ENCODE data around the gene LNX1. TPM values are rescaled to one million over a fixed set of nuclear protein-coding genes. Genes with fewer than 3 reads are reported as not detected.

LNX1 gene
- total and polyA plus RNA-seq, 2 of the 8 experiments (the other 6 are each of a cell fraction or from before 2014, with no cell fraction given), result 2.7 to 3.8 TPM

DNA sequence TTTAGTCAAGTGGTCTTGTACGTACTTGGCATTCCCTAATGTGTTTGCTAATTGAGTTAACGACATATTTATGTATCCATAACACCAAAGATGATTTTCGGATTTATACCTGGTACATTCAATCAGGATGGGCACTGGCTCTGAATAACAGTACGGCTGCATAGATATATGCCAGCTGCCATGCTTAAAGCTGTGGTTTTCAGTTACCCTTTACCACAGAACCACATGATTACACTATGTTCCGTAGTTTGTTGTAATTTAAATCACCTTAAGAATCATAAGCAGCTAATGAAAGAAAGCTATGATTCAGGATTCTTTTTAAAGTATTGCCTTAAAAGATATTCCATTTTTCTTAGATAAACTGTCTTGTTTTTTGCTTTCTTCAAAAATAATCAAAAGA lies 160.2 kb downstream of the LNX1 start:
- no peak overlapping the region for H2BK120ac ChIP-seq (replicated peaks; ENCODE audit: low read depth, low read length)
- H3K23me2 ChIP-seq (ENCODE audit: low read depth, low read length), result no peaks in the 10 kb centered on the region
- no peaks in the 10 kb centered on the region for H4K20me1 ChIP-seq (replicated peaks in 1 of 2; ENCODE audit: control insufficient read depth in 1 of 2, insufficient read depth in 2 of 2, low read length in 2 of 2)
- no peak overlapping the region for H2AK5ac ChIP-seq (ENCODE audit: low read depth, low read length)
- H3K56ac ChIP-seq (replicated peaks; ENCODE audit: insufficient read length, low read depth, low read length), result no peak overlapping the region
- no peak overlapping the region for H2BK5ac ChIP-seq (ENCODE audit: low read depth, low read length)
- no peak overlapping the region for H2BK20ac ChIP-seq (ENCODE audit: low read length)
- H3K4ac ChIP-seq (replicated peaks; ENCODE audit: insufficient read length, low read depth, low read length), result no peak overlapping the region
- ChIA-PET CTCF (ENCODE audit: partially characterized antibody) (interaction anchor here (0.6 to 1.1 kb wide), 2 partner anchors 20 to 60 kb away, joined by 3 to 6 read pairs; no protein-coding TSS in a partner anchor), POLR2A (ENCODE audit: partially characterized antibody) (interaction anchor here (0.7 kb wide), 1 partner anchor 54 kb away, joined by 3 read pairs; the partner anchor contains the start of gene FIP1L1)
- no peak for DNase-seq (ENCODE audit: low read depth in 1 of 2, low spot score in 2 of 2)
- peaks cover 0 to 43% (median 13%) of the 10 kb centered on the region in 4 experiments; a peak in 6 of 8 replicates for H3K36me3 ChIP-seq (ENCODE audit: control insufficient read depth in 2 of 4, insufficient read depth in 4 of 4, low read length in 3 of 4)
- no peaks in the 10 kb centered on the region for H3K27me3 ChIP-seq (replicated peaks in 1 of 4; ENCODE audit: control insufficient read depth in 3 of 4, extremely low read depth in 1 of 4, insufficient read depth in 3 of 4, low read length in 3 of 4)
- 96% methylated on average over 5 of the region's 5 CpGs; no CpG with 5 or more reads in 1 of the 2 experiments for WGBS, 2 experiments (ENCODE audit: extremely low coverage in 1 of 2, insufficient coverage in 1 of 2, insufficient read length in 1 of 2, insufficient replicate concordance in 2 of 2, low coverage in 1 of 2, low lambda C conversion rate in 2 of 2, missing lambda C conversion rate in 1 of 2)
- H2AFZ ChIP-seq (ENCODE audit: low read length), result no peak overlapping the region
- H3K18ac ChIP-seq (ENCODE audit: extremely low read depth, low read length), result no peak overlapping the region
- H4K5ac ChIP-seq (ENCODE audit: insufficient read length, low read depth, low read length), result no peak overlapping the region
- H3K79me1 ChIP-seq (ENCODE audit: low read depth, low read length), result no peaks in the 10 kb centered on the region
- H3K27ac ChIP-seq (ENCODE audit: low read depth, low read length), result no peak overlapping the region
- H3K79me2 ChIP-seq (ENCODE audit: control insufficient read depth in 1 of 2, insufficient read depth in 2 of 2, low read length in 2 of 2), result no peaks in the 10 kb centered on the region
- H3K9ac ChIP-seq (replicated peaks in 1 of 4; ENCODE audit: extremely low read depth in 1 of 4, low read depth in 3 of 4, low read length in 3 of 4), result no peak overlapping the region
- FAIRE-seq, result no peak
- H2BK12ac ChIP-seq (ENCODE audit: low read depth, low read length), result no peak overlapping the region
- H3K4me2 ChIP-seq (ENCODE audit: insufficient read depth in 1 of 2, low read depth in 2 of 2, low read length in 2 of 2), result no peak overlapping the region
- H3K23ac ChIP-seq (ENCODE audit: insufficient read length), result no peak overlapping the region
- no peak overlapping the region for H3K4me3 ChIP-seq (ENCODE audit: extremely low read depth in 1 of 4, insufficient read depth in 2 of 4, low read depth in 3 of 4, low read length in 4 of 4)
- no peak overlapping the region for H3K14ac ChIP-seq (ENCODE audit: insufficient read length)
- H4K91ac ChIP-seq (replicated peaks; ENCODE audit: insufficient read length, low read length), result no peak overlapping the region
- no peak overlapping the region for H4K8ac ChIP-seq (ENCODE audit: extremely low read depth, insufficient read depth, low read length)
- no peaks in the 10 kb centered on the region for H3K4me1 ChIP-seq (replicated peaks in 1 of 4; ENCODE audit: control insufficient read depth in 3 of 4, insufficient read depth in 4 of 4, low read length in 3 of 4)
- no peaks in the 10 kb centered on the region for H3K9me3 ChIP-seq (ENCODE audit: insufficient read depth in 2 of 2, low read depth in 1 of 2, low read length in 1 of 2)
- H2BK15ac ChIP-seq (ENCODE audit: low read length), result no peak overlapping the region
- TF ChIP-seq RNF2 (IDR thresholded peaks at IDR 0.05; ENCODE audit: borderline replicate concordance, low read depth, low read length, missing control alignments, poor library complexity, severe bottlenecking) (no peak), SP2 (IDR thresholded peaks at IDR 0.05; ENCODE audit: low read length) (no peak), ZNF274 (IDR thresholded peaks at IDR 0.05; ENCODE audit: borderline replicate concordance, extremely low read depth, low read length) (no peak), KDM1A (IDR thresholded peaks at IDR 0.05; ENCODE audit: borderline replicate concordance, low read length) (no peak)

All from H1 (cell line).